Lower leg skin (tissue), 4 donors: Measurements from ENCODE around the gene CCL8. TPM values are rescaled to one million over a fixed set of nuclear protein-coding genes. Genes with fewer than 3 reads are reported as not detected.

Source experiments
- DNase-seq, 2 donors: peaks; one replicate each; pipeline ENCODE4 v3.0.0-alpha.2; 2019; ENCODE audit warnings: low spot score in 2 of 2
- H3K4me3 ChIP-seq: fragments of 200-600 bp; sonication (generic); 2 replicates; pipeline ENCODE4 v1.5.1; 2017; ENCODE audit warnings: mild to moderate bottlenecking, low read depth; ENCODE audit not compliant: poor library complexity, severe bottlenecking
- CTCF ChIP-seq, 3 donors: fragments of 450-650 bp; IDR thresholded peaks; one replicate each; pipeline ENCODE4 v1.5.1; 2016; ENCODE audit warnings: antibody characterized with exemption in 3 of 3, mild to moderate bottlenecking in 3 of 3, moderate library complexity in 2 of 3
- POLR2A ChIP-seq, 2 donors: fragments of 450-650 bp; IDR thresholded peaks; one replicate each; pipeline ENCODE4 v1.6.1; 2016 to 2017; ENCODE audit warnings: antibody characterized with exemption in 2 of 2, mild to moderate bottlenecking in 1 of 2, moderate library complexity in 1 of 2
- WGBS, 2 donors: methylation state at CpG; one replicate each; pipeline ENCODE4 v1.1.5; 2018; 5-methylcytosine and 5-hydroxymethylcytosine counted together
- intact Hi-C: fragments of 100-400 bp; cut with DNase I; formaldehyde crosslinking; loops from one replicate; pipeline ENCODE4 v1.15.0; 2023; ENCODE audit warnings: low total_unique reads
- total RNA-seq, 4 donors: library from RNA; depleted of rRNA; stranded (reverse); fragments of >200 nt; gene quantifications; one replicate each; pipeline ENCODE4 v1.1.0, GENCODE V29; 2016

The CCL8 gene
- total RNA-seq, 4 donors from 2014 or later = not detected

GRCh38 chr17:34300652-34301370, 18.4 kb upstream of the CCL8 start:
- WGBS, 2 donors = 33 to 40% methylated on average over 3 of the region's 3 CpGs
- TF ChIP-seq CTCF (IDR thresholded peaks at IDR 0.05) (no peak), POLR2A (IDR thresholded peaks at IDR 0.05) (no peak)
- DNase-seq = peak in 1 of 2 donors; percentile 71
- intact Hi-C loops = no loop called here
- no peak overlapping the region for H3K4me3 ChIP-seq

DNA sequence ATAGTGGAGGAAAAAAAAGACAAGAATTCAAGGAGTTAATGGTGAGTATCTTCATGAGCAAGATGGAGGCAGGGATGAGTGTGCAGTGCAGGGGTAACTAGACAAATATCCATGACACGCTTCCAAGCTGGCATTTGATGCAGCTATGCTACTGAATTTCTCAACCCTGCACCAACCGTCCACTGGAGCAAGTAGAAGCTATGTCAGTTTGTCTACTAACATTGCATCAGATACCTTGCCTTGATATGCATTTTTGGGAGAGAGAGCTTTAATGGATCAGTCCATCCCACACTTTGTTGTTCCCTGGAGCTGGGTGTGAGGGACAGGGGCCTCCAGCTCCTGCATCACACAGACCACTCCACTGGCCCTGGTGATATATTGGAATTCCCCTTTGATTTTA, 17.2 kb upstream of the CCL8 start:
- WGBS, 2 donors = 48 to 95% methylated on average over 2 of the region's 2 CpGs
- no peak overlapping the region for H3K4me3 ChIP-seq
- intact Hi-C loops = no loop called here

DNA sequence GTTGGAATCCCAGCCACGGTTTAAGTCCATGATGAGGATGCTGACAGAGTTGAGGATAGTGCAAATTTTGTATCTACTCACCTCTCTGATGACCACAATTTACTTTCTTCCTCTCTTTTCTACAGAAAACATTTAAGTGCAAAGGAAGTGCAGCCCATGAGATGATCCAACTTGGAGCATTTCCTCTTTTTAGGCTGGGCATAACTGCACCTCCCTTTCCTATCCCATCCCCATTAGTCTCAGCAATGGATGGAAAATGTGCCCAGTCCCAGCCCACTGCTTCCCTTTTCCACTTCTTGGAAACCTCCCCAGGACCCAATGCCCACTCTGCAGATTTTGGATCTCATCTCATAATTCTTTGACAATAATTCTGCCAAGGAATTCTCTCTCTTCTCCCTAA, 16.6 kb upstream of the CCL8 start:
- no peak overlapping the region for H3K4me3 ChIP-seq
- 74 to 90% methylated on average over 1 of the region's 1 CpG for WGBS, 2 donors
- intact Hi-C loops = no loop called here
- no peak for TF ChIP-seq CTCF (IDR thresholded peaks at IDR 0.05)
- TF ChIP-seq POLR2A (IDR thresholded peaks at IDR 0.05) = no peak
- peak in 1 of 2 donors; percentile 45 for DNase-seq

More for the DNA sequence above, 17.2 kb upstream of the CCL8 start:
- peak in 1 of 2 donors; percentile 31 for DNase-seq
- TF ChIP-seq POLR2A (IDR thresholded peaks at IDR 0.05) = no peak
- TF ChIP-seq CTCF (IDR thresholded peaks at IDR 0.05) = no peak

GRCh38 chr17:34303606-34304005, 15.6 kb upstream of the CCL8 start:
- no peak for TF ChIP-seq CTCF (IDR thresholded peaks at IDR 0.05)
- TF ChIP-seq POLR2A (IDR thresholded peaks at IDR 0.05) = no peak
- DNase-seq = peak in 1 of 2 donors; percentile 66
- intact Hi-C loops = no loop called here
- H3K4me3 ChIP-seq = no peak overlapping the region
- WGBS, 2 donors = 89 to 92% methylated on average over 2 of the region's 2 CpGs

DNA sequence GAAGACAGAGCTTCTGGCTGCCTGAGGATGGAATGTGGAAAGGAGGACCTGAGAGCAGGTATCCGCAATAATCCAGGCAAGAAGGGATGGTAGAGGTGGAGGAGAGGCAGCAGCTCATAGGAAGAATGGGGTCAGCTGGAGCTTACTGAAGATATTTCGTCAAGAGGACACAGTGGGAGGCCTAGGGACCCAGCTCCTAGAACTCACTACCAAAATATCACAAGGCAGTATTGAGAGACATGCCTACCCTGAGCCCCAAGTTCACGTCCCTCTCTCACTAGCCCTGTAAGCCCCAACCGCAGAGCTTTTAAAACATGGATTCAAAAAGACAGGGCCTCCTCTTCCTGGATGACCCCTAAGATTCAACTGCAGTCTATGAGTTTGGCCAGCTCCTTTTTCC, 14.2 kb upstream of the CCL8 start:
- intact Hi-C loops = no loop called here
- TF ChIP-seq POLR2A (IDR thresholded peaks at IDR 0.05) = no peak
- TF ChIP-seq CTCF (IDR thresholded peaks at IDR 0.05) = no peak
- DNase-seq = peak in 1 of 2 donors; percentile 21
- H3K4me3 ChIP-seq = no peak overlapping the region
- WGBS, 2 donors = 94 to 96% methylated on average over 4 of the region's 4 CpGs

DNA sequence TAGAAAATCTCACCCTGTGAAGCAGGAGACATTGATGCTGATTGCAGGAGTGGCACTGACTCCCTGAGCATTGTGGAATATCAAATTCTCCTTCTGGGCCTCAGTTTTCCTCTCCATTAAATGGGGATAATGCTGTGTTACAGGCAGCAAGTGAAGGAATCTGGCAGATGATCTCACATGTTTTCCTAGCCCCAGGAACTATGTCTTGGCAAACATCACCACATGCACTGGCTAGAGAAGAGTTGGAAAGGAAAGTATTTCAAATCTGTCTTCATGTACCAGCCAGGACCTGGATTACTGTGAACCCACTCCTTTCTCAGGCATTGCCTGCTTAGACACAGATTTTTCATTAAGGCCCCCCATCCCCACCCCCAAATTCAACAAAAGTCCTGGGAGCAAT, 13.6 kb upstream of the CCL8 start:
- H3K4me3 ChIP-seq = no peak overlapping the region
- peak in 1 of 2 donors; percentile 61 for DNase-seq
- TF ChIP-seq POLR2A (IDR thresholded peaks at IDR 0.05) (no peak), CTCF (IDR thresholded peaks at IDR 0.05) (no peak)
- intact Hi-C loops = no loop called here
